ENCODE data around the gene C13orf42. TPM values are rescaled to one million over a fixed set of nuclear protein-coding genes. Genes with fewer than 3 reads are reported as not detected.

The C13orf42 gene
- total RNA-seq = not detected in 2 replicates

DNA sequence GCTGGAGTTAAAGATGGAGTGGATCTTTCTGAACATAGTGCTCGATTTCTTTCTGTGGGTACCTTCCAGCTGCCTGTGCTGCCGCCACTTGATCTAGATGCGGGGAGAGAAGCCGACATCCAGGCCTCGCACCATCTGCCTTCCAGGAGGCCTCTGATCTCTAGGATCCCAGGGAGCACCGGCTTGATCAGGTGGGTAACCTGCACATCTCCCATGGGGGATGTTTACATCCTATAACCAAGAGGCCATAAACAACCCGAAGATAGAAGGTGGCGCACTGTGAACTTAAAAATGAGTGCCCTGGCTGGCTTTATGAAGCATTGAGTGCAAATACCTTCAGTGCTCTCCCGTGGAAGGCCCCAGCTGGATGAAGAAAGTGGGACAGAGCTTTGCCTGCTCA is at the start of gene C13orf42:
Gene C13orf42, minus strand, starts transcription at position 101 of the 400 bp plus-strand sequence. Its CDS starts 65 bp downstream, at position 36.
- no peak for DNase-seq (ENCODE audit: low read depth in 2 of 2)

DNA sequence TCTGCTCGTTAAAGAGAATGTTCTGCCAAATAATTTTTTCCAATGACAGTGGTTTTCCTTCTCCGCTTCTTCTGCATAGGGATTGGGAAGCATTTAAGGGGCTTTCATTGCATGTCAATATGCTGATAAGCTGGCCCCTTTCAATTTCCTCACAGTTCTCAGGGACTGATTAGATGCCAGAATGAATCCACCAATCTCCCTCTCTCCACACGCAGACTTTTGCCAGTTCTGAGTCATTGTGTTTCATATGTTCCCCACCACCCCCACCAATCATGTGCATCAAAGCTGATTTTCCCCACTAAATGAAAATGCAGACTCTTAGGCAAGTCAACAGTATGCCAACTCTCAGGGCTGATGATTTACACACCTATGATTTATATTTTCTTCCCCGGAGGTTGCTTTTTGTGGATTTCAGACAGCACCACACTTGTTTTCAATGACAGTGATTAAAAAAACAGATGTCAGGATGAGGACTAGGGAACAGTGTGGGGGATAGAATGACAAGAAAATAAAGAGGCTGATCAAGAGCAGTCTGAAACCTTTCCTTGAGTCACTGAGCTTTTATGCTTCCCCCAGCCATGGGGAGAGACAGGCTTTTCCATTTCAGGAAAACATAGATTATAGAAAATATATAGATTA is 47.9 kb upstream of the C13orf42 start:
- no peak for DNase-seq (ENCODE audit: low read depth in 2 of 2)

DNA sequence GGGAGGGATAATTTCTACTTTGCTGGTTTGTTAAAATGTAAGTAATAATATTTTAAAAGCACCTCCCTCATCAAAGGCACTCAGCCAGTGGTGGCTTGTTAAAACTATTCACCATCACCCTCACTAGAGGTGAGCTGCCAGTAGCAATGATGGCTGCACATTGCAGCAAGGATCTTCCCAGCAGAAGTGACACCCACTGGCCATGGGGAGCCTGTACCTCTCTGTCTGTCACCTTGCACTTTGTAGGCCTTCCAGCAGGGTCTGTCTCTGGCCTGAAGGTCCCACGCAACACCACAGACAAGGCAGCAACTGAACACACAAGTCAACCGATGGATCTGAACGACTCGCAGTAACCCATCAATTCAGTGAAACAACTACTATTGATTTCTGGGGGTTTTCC is 47.3 kb upstream of the C13orf42 start:
- no peak for DNase-seq (ENCODE audit: low read depth in 2 of 2)

DNA sequence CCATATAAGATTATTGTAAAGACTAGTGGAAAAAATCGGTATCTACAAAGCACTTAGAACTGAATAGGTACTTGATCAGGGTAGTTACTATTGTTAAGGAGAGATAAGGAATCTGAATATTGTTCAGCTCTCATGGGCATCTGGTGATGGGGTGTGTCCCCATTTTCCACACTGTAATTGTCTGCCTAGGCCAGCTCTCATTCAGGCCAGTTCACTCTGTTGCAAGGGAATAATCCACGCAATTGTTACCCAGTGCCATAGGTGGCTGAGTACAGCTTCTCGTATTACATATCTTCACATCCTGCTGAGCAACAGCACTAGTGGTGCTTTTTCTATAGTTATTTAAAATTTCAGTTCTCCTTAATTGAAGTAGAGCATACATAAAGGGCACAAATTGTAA is 45.6 kb upstream of the C13orf42 start:
- DNase-seq (ENCODE audit: low read depth in 2 of 2) = no peak

DNA sequence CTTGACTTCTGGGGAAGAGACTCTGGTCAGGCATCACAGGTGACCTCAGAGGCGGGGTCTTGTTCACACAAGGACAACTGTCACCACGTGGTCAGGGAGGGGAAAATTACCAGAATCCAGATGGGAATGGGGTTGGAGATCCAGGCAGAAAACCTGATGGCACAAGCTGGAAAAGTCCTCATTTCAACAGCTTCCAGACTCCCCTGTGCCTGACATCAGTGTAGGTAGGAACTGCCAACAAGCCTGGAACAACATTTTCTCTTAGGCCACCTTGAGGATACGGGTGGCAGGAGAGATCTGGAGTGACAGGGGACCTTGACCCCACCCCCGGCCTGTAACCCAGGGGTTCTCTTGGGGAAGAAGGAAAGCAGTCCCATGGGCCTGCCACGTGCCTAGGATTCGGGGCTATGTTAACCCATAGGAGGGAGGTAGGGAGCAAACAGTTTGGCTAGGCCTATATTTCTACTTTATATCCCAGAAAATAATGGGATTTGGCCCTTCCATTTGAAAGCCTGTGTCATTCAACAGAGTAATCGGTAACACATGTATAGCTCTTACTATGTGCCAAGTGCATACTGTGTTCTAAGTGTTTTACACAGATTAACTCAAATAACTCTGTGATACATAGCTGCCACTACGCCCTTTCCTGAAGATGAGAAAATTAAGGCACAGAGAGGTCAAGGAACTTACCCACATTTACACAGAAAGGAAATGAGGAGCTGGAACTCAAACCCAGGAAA is 44.9 kb upstream of the C13orf42 start:
- DNase-seq (ENCODE audit: low read depth in 2 of 2) = no peak

DNA sequence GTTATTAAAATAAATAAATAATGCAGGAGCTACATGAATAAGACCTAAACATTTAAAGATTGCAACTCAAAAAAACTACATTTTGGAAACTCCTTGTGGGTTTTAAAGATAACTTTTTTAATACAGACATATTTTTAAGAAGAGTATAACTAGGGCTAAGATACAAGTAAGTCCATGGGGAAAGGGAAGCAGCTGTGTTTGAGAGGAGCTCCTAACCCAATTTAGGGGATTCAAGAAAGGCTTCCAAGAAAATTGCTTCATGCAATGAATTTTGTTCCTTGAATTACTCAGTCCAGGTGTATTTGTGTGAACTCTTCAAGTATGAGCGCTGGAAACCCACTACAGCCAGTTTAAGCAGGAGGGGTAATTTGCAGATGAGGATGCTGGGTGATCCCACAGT is 44.1 kb upstream of the C13orf42 start:
- no peak for DNase-seq (ENCODE audit: low read depth in 2 of 2)

DNA sequence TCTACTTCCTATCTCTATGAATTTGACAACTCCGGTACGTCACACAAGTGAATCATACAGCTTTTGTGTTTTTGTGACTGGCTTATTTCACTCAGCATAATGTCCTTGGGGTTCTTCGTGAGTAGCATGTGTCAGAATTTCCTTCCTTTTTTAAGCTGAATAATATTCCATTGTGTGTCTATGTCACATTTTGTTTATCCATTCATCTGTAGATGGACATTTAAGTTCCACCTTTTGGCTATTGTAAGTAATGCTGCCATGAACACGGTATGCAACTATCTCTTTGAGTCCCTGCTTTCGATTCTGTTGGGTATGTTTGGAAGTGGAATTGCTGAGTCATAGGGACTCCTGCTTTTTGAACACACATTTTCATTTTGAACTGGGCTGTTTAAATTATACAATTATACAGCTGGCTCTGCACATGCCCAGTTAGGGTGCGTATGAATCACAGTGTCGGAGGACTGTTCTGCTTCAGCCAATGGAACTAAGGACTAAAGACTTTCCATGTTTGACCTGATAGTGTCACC is 43.0 kb upstream of the C13orf42 start:
- DNase-seq (ENCODE audit: low read depth in 2 of 2) = peak; percentile 81 to 93

DNA sequence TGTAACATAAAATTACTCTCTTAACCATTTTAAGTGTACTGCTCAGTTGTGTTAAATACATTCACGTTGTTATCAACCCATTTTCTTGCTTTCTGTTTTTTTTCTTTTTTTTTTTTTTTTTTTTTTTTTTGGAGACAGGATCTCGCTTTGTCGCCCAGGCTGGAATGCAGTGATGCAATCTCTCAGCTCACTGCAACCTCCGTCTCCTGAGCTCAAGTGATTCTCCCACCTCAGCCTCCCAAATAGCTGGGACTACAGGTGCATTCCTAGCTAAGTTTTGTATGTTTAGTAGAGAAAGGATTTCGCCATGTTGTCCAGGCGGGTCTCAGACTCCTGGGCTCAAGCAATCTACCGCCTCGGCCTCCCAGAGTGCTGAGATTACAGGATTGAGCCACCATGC is 42.5 kb upstream of the C13orf42 start:
- peak in 1 of 2 donors; percentile 5 for DNase-seq (ENCODE audit: low read depth in 2 of 2)

DNA sequence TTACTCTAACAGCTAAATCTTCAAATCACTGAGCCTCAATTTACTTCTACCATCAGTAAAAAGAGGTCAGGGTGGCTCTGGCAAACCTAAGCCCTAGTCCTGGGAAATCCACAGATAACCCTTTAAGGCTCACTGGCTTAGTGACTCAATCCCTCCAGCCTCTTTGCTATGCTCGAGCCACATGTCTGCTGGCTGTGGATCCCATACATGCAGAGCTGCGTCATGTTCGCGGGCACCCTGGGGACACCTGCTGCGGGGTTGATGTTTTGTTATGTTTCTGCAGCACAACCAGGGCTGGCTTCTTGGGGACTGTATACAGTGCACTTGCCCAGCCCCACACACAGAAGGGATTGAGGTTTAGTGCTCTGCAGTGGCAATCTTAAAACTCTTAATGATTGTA is 41.6 kb upstream of the C13orf42 start:
- DNase-seq (ENCODE audit: low read depth in 2 of 2) = no peak

DNA sequence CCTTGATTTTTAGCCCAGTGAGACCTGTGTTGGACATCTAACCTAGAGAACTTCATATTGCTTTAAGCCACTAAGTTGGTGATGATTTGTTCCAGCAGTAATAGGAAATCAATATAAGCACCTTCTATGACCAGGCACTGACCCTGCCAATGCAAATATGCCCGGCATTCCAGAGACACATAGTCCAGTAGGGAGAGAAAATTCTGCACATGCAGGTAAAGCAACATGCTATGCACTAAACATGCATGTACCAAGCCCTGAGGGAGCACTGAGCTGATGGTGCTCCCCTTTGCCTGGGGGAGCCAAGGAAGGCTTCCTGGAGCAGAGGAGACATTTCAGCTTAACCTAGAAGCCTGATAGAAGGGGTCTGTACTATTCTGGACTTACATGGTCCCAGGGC is 40.4 kb upstream of the C13orf42 start:
- DNase-seq (ENCODE audit: low read depth in 2 of 2) = no peak

DNA sequence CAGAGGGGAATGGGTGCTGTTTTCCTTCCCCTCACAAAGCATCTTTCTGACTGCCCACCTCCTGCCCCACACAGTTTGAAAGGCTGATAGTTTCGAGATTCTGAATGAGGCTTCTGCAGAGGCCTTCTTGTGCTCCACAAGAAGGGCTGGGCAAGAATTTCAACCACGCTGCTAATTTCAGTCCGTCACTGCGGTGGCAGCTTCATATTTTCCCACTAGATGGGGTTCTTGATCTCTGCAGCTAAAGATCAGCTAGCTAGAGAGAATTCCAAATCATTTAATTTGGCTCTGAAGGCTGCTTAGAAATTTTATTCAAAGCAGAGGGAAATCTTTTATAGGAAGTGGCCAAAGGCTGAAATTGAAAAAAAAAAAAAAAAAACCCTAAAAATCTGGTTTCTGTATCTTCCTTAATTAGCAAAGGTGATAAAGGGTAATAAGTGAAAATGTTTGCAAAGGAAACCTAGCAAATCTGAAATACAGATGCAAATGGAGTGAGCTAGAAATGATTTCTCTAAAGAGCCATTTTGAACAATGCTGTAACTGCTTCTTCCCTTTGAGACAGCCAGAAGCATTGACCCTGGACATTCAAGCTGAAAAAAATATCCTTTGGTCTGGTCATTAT is 38.0 kb upstream of the C13orf42 start:
- peak; percentile 62 to 79 for DNase-seq (ENCODE audit: low read depth in 2 of 2)

DNA sequence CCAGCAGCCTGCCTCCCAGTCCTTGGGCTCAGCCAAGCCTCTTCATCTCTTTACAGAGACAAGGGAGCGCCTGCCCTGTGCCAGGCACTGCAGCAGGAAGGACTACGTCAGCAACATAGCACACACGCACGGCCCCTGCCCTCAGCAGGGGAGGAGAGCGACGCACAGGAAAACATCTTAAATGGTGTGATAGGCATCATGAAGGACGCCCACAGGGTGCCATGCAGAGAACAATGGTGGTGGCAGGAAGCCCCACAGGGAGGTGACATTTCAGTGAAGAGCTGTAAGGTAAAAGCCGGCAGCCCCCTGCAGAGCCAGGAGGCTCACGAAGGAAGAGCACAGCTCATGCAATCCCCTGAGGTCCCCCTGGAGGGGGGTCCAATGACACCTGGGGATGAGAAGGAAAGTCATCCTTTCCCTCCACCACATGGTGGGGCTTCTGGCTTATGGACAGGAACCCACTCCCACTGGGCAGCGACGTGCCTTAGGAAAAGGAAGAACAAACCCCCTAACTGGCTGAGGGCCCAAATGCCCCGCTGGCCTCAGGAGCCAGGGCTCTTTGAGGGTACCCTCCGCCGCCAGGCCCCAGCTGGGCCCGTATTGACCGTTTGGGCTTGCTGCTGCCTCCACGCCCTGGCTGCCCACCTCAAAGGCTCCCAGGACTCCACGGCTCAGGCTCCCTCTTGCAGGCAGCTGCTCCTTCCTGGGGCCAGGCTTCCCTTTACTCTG is 37.3 kb upstream of the C13orf42 start:
- peak; percentile 51 to 55 for DNase-seq (ENCODE audit: low read depth in 2 of 2)

DNA sequence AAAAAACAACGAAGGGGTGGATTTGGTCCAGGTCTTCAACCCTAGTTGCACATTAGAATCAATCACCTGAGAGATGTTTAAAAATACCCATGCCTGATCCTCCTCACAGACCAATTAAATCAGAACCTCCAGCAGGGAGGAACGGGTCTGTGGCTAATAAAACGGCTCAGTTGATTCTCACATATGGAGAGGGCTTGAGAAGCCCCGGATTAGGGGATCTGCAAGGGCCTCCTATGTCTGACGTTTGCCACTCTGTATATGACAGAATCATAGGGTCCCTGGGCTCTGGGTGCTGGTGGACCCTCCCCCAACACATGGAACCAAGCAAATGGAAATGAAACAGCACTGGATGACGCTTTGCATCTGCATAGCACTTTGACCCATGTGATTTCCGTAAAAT is 36.7 kb upstream of the C13orf42 start:
- DNase-seq (ENCODE audit: low read depth in 2 of 2) = no peak

DNA sequence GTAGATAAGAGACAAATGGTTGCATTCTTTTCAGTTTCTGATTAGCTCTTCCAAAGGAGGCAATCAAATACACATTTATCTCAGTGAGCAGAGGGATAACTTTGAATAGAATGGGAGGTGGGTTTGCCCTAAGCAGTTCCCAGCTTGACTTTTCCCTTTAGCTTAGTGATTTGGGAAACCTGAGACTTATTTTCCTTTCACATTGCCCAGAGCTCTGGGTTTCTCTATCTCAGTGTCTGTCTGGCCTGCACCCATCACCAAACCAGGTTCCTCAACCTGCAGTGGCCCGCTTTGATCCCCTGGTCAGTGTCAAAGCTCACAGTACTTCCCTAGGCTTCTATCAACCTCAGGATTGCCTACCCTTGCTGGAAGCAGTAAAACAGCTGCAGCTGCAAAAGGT is 35.6 kb upstream of the C13orf42 start:
- no peak for DNase-seq (ENCODE audit: low read depth in 2 of 2)

DNA sequence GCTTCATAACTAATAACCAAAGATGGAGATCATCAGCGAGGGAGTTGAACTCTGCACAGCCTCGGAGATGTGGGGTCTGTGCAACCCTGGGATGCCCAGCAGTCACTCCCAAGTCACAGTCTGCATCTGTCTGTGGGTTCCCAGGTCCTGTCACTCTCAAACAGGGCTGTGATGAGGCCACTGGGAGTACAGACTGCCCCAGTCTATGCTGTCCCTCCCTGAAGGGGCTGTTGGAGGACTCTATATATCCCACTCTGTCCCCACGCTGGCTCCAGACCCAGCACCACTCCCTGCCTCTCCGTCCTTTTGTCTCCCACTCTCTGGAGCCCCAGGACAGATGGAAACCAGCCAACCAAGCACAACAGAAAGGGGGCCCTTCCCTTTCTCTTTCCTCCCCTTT is 26.2 kb upstream of the C13orf42 start:
- DNase-seq (ENCODE audit: low read depth in 2 of 2) = no peak

DNA sequence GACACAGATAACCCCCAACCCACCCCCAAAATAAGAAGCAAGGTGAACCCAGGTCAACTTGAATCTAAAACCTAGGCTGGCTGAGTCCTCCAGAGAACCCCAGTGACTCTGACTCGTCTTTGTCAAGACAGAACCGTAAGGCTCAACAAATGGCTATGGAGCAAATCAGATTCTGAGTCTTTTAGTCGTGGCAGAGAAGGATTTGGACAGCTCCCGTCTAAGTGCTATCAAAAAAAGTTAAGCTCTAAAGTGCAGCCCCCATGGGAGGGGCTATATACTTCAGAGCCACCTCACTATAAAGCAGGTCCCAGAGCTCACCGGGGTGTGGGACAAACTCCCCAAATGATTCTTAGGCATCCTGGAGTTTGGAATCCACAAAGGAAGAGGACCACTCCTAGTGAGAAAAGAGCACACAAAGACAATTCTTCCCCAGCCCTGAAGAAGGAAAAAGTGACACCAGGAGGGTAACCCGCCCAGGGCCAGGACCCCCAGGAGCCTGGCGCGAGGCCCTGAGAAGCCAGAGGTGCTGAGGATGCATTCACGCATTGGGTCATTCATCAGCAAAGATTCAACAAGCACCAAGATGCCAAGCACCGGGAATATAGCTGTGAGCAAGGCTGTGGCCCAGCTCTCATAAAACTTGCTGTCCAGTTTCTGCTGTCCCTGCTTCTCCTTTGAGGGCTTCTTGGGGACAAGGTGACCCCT is 25.4 kb upstream of the C13orf42 start:
- DNase-seq (ENCODE audit: low read depth in 2 of 2) = no peak

DNA sequence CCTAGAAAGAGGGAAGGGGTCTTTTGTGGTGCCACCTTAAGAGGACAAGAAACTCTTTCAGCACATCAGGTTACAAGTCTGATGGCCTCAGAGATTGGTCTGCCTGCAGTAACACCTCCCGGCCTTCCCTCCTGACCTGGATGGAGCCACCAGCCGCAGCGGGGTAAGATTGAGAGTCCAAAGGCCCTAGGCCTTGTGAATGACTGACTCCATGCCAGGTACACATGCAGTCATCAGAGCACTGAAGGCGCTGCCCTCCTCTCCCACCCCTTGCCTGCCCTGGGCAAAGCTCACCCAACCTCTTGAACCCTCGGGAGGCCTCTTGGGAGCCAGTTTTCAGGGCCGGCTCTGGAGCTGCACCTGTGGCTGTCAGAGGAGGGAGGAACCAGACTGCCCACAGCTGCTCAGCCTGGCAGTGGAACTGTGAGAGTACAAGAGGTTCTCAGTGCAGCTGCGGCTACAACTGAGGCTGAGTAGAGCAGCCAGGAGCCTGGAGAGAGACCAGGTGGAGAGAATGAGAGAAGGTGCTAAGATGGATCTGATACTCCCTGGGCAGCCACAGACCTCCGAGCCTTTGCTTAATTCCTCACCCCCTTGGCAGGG is 23.8 kb upstream of the C13orf42 start:
- no peak for DNase-seq (ENCODE audit: low read depth in 2 of 2)

DNA sequence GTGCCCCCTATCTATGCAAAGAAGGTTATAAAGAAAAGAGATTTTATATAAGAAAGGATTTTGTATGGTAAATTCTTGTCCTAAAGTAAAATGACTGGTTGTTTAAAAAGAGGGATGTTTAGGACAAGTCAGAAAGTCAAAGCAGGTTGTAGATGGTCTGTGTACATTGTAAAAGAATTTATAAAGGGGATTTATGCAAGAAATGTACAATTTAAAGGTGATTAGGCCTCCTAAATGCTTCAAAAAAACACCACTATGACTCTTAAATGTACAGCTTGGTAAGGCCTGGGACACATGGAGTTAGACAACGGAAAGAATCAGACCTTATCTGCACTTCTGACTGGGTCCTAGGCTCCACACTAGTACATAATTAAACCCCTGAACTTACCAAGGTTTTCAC is 19.3 kb upstream of the C13orf42 start:
- no peak for DNase-seq (ENCODE audit: low read depth in 2 of 2)

DNA sequence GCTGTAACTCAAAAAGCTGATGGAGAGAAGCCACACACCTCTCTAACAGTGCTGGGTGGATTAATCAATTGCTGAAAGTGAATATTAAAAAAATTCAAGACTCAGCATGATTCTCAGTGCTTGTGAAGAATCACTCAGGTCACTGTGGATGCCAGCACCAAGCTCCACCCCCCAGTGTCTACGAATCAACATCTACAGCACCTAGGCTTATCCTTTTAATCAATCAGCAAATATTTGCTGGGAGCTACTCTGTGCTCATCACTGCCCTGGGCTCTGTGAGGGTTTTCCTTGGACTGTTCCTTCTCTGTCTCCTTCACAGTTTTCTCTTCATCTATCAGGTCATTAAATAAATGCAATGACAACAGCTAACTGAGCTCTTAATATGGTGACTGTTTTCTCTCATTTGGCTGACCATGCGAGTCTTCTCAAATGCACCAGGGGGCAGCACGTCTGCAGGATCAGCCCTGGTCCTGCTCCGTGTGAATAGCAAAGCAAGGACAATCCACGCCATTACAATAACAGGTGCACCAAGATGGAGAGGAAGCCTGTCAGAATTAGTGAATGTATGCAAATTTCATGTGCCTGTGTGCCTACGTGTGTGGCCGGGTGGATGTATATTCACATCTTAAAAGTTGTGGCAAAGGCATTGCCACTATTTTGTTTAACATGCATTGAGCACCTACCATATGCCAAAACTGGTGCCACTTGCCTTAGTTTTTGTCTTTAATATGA is 14.6 kb upstream of the C13orf42 start:
- peak; percentile 72 to 80 for DNase-seq (ENCODE audit: low read depth in 2 of 2)

DNA sequence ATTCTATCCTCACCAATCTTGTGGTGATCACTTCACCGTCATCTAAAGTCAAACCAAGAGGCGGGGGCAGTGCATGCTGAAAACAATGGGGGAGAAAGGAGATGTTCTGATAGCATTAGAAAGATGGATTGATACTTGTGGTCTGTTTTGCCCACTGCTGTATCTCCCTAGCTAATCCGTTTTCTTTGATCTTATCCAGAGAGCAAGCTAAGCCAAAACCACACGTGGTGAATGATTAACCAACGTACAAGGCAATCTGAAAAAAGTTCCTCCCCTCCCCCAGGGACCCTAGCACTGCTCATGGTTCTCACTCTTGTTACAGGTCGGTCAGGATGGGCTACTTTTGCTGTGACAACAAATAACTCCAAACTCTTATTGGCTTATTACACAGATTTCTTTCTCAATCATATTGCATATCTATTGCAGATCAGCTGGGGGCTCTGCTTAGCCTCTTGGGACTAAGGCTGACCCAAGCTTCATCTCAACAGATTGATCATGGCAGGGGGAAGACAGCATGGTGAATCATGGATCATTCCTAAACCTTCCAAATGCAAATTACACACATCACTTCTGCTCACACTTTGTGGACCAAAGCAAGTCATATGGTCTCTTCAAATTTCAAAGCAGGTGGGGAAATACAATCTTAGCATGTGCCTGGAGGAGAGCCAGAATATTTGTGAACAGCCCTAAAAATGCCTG is 11.9 kb upstream of the C13orf42 start:
- DNase-seq (ENCODE audit: low read depth in 2 of 2) = no peak
